GM03348 (cell line): ENCODE data around the gene ST7L.

Experiments used
- DNase-seq: peaks from one replicate; pipeline ENCODE4 v3.0.0; 2012; ENCODE audit warnings: low spot score

ST7L gene

GRCh38 chr1:112618114-112618720, 724 bp downstream of the ST7L start:
- DNase-seq = peak; percentile 31

GRCh38 chr1:112614460-112615065, 4.4 kb downstream of the ST7L start:
- DNase-seq = peak; percentile 40

GRCh38 chr1:112605633-112606327, 13.2 kb downstream of the ST7L start:
- DNase-seq = no peak

GRCh38 chr1:112603541-112603940, 15.4 kb downstream of the ST7L start:
- no peak for DNase-seq

DNA sequence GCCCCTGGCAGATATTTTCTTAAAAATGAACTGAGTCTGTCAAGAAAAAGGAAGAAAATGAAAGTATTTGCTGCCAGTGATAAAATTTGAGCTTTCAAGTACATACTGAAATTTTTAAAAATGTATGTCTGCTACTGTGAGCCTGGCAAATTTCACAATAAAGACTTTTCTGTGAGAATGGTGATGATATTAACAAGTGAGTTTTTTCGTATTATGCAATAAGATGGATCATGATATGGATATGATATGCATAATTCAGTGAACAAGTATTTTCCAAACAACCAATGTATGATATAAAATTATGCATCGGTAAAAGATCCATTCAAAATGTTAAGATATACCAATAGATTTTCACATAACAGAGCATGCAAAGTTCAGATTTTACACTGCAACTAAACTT, 15.9 kb downstream of the ST7L start:
- no peak for DNase-seq

GRCh38 chr1:112599477-112599876, 19.5 kb downstream of the ST7L start:
- no peak for DNase-seq

GRCh38 chr1:112594208-112594876, 24.6 kb downstream of the ST7L start:
- no peak for DNase-seq

DNA sequence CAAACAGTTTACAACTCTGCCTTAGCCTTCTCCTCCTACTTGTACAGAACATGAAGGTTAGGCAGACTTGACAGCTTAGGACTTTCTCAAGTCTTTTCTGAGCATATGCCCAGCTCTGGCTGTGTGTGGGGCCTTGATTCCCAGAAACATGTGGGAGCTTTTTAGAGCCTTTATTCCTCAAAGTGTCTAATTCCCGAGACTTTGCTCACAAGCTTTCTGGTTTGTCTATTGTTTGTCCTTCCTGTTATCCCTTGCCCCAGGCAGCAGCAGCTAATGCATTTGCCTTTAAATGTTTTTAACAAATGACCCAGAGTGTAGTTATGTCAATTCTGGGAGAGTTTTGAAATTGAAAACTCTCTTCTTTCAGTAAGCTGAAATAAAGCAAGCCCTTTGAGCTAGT, 29.2 kb downstream of the ST7L start:
- DNase-seq = no peak

DNA sequence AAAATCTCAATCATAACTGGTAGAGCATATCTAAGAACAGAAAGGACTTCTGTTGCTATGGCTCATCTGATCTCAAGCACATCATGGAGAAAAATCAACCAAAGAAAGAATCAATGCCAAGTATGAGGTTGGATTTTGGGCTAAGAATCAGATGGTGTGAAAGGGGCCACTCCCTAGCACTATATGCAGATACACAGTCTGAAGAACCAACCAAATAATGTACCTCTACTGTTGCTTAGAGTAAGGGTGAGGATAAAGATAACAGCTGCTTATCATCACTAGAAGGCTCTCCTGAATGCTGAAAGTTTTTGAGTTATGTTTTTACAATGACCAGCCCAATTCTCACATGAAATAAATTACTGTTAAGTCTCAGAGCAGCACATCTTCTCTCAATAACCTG, 35.6 kb downstream of the ST7L start:
- peak; percentile 4 for DNase-seq

- DNase-seq = peak; percentile 30
Measured at GRCh38 chr1:112581586-112582192, 37.3 kb downstream of the ST7L start.

DNA sequence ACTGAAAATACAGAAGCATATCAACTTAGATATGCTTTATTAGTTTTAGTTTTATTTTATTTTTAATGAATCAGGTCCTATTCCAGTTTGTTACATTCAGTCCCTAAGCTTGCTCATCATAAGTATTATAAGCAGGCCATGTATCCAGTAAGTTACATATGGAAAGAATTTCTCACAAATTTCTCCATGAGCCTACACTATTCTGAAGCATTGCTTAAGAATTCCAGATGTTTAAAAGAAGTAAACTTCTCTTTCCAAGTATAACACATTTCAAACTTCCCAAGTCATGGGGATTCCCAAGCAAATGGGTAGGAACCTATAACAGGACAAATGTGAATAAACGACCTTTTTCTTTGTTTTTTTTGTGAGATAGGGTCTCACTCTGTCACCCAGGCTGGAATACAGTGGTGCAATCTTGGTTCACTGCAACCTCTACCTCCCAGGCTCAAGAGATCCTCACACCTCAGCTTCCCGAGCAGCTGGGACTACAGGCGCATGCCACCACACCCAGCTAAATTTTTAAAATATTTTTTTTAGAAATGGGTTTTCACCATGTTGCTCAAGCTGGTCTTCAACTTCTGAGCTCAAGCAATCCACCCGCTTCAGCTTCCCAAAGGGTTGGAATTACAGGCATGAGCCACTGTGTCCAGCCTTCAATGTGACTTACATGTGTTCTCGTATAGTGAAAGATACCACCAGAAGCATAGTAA, 39.0 kb downstream of the ST7L start:
- DNase-seq = peak; percentile 44

GRCh38 chr1:112576240-112576639, 42.7 kb downstream of the ST7L start:
- DNase-seq = no peak

- peak; percentile 77 for DNase-seq
Measured at GRCh38 chr1:112575154-112575804, 43.7 kb downstream of the ST7L start.

DNA sequence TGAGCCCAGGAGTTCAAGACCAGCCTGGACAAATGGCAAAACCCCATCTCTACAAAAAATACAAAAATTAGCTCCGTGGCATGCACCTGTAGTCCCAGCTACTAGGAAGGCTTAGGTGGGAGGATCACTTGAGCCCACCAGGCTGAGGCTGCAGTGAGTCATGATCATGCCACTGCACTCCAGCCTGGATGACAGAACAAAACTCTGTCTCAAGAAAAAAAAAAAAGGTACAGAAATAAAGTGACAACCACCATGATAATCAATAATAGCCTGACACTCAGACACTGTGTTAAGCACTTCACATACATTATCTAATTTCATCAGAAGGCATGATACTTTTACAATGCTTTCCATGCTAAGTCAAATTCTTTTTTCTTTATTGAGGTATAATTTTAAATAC, 53.1 kb downstream of the ST7L start:
- DNase-seq = no peak

DNA sequence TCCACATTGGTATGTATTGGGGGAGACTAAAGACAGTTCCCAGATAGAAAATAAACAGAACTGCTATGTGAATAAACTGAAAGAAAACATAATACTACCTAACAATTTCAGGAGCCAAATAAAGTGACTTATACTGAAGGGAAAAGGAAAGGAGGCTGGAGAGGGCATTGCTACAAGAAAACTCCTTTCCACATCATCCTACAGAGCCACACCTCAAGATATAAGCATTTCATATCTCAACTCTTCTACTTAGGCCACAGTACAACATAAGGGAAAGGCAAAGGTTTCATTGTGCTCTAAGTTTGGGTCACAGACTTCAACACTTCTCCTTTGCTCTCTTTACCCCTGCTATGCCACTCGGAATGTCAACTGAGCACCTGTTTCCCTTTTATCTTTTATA, 54.9 kb downstream of the ST7L start:
- no peak for DNase-seq

DNA sequence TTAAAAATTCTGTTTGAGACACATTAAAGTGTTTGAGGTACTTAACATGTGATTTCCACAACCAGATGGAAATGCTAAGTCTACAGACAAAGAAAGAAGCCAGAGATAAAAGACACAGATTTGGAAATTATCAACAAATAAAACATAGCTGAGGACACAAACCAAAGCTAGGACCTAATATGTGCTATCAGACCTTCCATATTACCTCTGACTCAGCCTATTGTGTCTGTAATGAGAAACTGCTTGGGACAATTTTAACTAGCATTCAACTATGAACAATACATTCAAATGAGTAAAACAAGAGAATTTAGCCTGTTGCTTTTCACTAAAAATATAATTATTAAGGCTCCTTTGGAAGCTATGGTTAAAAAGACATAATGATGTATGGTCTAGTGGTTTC, 55.6 kb downstream of the ST7L start:
- DNase-seq = no peak

DNA sequence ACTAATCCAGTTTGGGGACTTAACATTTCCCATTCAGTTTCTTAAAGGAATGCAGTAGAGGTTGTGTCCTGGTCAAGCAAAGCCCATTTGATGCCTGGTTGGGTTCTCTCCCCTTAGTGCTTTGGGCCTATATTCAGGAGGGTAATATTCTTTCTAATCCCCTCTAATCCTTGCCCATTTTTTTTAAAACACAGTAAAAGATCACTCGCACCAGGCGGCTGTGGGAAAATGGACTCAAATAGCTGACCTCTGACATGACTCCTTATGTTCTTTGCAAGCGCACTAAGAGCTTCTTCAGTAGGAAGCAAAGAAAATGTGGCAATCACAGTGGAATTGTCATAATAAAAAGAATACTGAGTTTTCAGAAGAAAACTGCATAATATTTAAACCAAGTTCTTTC, 60.3 kb downstream of the ST7L start:
- no peak for DNase-seq

DNA sequence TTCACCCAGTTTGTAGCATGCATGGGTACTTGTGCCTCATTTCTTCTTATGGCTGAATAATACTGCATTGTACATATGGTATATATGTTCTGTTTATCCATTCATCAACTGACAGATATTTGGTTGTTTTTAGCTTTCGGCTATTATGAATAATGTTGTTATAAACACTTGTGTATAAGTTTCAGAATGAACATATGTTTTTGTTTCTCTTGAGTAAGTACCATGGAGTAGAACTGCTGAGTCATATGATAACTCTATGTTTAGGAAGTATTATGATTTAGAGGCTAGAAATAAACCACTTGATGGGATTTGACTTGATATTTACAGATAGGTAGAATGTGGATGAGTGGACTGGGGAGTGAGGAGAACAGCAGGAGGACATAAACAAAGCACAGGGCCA, 61.6 kb downstream of the ST7L start:
- no peak for DNase-seq

DNA sequence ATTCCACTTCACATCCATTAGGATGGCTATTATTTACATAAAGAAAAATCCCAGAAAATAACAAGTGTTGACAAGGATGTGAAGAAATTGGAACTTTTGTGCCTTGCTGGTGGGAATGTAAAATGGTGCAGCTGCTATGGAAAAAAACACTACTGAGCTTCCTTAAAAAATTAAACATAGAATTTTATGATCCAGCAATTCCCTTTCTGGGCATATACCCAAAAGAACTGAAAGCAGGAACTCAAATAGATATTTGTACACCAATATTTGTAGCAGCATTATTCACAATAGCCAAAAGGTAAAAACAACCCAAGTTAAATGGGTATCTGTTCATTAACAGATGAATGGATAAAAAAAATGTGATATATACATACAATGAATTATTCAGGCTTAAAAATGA, 64.5 kb downstream of the ST7L start:
- no peak for DNase-seq

DNA sequence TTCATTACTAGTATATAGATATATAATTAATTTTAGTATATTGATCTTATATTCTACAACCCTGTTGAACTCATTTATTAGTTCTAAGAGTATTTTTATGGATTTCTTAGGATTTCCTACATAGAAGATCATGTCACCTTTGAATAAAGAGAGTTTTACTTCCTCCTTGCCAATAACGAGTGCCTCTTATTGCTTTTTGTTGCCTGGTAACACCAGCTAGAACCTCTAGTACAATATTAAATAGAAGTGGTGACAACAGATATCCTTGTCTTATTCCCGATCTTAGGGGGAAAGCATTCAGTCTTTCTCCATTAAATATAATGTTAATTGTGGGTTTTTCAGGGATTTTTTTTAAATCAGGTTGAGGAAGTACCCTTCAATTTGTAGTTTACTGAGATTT, 69.4 kb downstream of the ST7L start:
- DNase-seq = no peak

- no peak for DNase-seq
Measured at GRCh38 chr1:112548547-112548946, 70.4 kb downstream of the ST7L start.

DNA sequence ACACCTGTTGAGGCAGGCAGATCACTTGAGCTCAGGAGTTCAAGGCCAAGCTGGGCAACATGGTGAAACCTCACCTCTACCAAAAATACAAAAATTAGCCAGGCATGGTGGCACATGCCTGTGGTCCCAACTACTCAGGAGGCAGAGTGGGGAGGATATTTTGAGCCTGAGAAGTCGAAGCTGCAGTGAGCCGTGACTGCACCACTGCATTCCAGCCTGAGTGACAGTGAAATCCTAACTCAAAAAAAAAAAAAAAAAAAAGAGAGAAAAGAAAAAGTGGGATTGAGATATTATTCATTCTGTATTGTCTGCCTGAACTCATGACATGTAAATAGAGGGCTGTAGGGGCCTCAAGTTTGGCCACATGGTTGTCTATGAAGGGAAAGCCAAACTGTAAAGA, 72.9 kb downstream of the ST7L start:
- no peak for DNase-seq
